GM18520 (cell line): ENCODE measurements around the gene TTC22.

Experiments used
- ATAC-seq: cut with Tn5 transposase; IDR thresholded peaks from one replicate; pipeline ENCODE4 v1.9.1; 2021; ENCODE audit not compliant: unreplicated experiment

The TTC22 gene

GRCh38 chr1:54808443-54809207, 7.5 kb upstream of the TTC22 start:
- ATAC-seq = no peak

GRCh38 chr1:54807756-54808155, 6.6 kb upstream of the TTC22 start:
- no peak for ATAC-seq

GRCh38 chr1:54806931-54807611, 5.9 kb upstream of the TTC22 start:
- ATAC-seq = peak; percentile 58

GRCh38 chr1:54805981-54806381, 4.9 kb upstream of the TTC22 start:
- no peak for ATAC-seq

GRCh38 chr1:54805466-54805865, 4.3 kb upstream of the TTC22 start:
- no peak for ATAC-seq

- ATAC-seq = no peak
These were observed 3.5 kb upstream of the TTC22 start for GRCh38 chr1:54804471-54805132.

- ATAC-seq = no peak
These were observed 2.8 kb upstream of the TTC22 start for GRCh38 chr1:54803761-54804470.

- ATAC-seq = no peak
These were observed 853 bp downstream of the TTC22 start for GRCh38 chr1:54800041-54800898.

- peak; percentile 47 for ATAC-seq
These were observed 2.1 kb downstream of the TTC22 start for GRCh38 chr1:54798769-54799641.

- no peak for ATAC-seq
These were observed 2.9 kb downstream of the TTC22 start for GRCh38 chr1:54798206-54798605.

GRCh38 chr1:54796902-54797301, 4.2 kb downstream of the TTC22 start:
- ATAC-seq = no peak

- no peak for ATAC-seq
These were observed 5.2 kb downstream of the TTC22 start for GRCh38 chr1:54795841-54796468.

GRCh38 chr1:54795356-54795665, 5.8 kb downstream of the TTC22 start:
- no peak for ATAC-seq

- ATAC-seq = no peak
These were observed 6.4 kb downstream of the TTC22 start for GRCh38 chr1:54794451-54795355.

GRCh38 chr1:54792686-54793282, 8.3 kb downstream of the TTC22 start:
- no peak for ATAC-seq

GRCh38 chr1:54791880-54792522, 9.1 kb downstream of the TTC22 start:
- ATAC-seq = no peak

- ATAC-seq = no peak
These were observed 12.7 kb downstream of the TTC22 start for GRCh38 chr1:54788459-54788858.
